IMR-90 (cell line): ENCODE measurements around the gene RPEL1. TPM values are rescaled to one million over a fixed set of nuclear protein-coding genes. Genes with fewer than 3 reads are reported as not detected.

Source experiments
- ATAC-seq: fragments of 200-7000 bp; cut with Tn5 transposase; 2 replicates; pipeline ENCODE4 v1.9.1; 2020; ENCODE audit warnings: low read depth, mild to moderate bottlenecking, moderate library complexity
- BruUV-seq: library from RNA; stranded (reverse); fragments of 400-500 nt; replicated peaks from 2 replicates; lab custom pipeline; 2021; lab: Mats Ljungman, UMichigan
- CTCF ChIA-PET: fragments of 300-600 bp; formaldehyde crosslinking; extraction: SDS; loops from one replicate; lab custom pipeline; 2021; ENCODE audit warnings: antibody characterized with exemption; lab: Yijun Ruan, JAX
- POLR2A ChIA-PET: fragments of 300-600 bp; sonication (Branson Sonifier 250); formaldehyde crosslinking; loops from one replicate; lab custom pipeline; 2022; ENCODE audit warnings: antibody characterized with exemption; ENCODE audit not compliant: unreplicated experiment; lab: Charles Lee
- DNase-seq: peaks from one replicate; pipeline ENCODE4 v3.0.0; 2013
- H2AFZ ChIP-seq: replicated peaks from 2 replicates; pipeline ENCODE3; 2013; ENCODE audit warnings: low read length, mild to moderate bottlenecking; ENCODE audit not compliant: poor library complexity
- H2AK5ac ChIP-seq: 2 replicates; pipeline ENCODE4 v1.6.1; 2013; ENCODE audit warnings: low read depth, low read length, inconsistent platforms
- H2AK9ac ChIP-seq: replicated peaks from 2 replicates; pipeline ENCODE3; 2013; ENCODE audit warnings: mild to moderate bottlenecking, low read depth, low read length, moderate library complexity; ENCODE audit not compliant: poor library complexity
- H2BK120ac ChIP-seq: 2 replicates; pipeline ENCODE4 v1.6.1; 2013; ENCODE audit warnings: low read depth, low read length, inconsistent platforms
- H2BK15ac ChIP-seq: 3 replicates; pipeline ENCODE4 v1.6.1; 2013; ENCODE audit warnings: low read depth, low read length, inconsistent platforms
- H2BK20ac ChIP-seq: 2 replicates; pipeline ENCODE4 v1.6.1; 2013; ENCODE audit warnings: low read depth, mild to moderate bottlenecking, inconsistent platforms, low read length, moderate library complexity
- H2BK5ac ChIP-seq: 2 replicates; pipeline ENCODE4 v1.6.1; 2013; ENCODE audit warnings: mild to moderate bottlenecking, low read depth, low read length, inconsistent platforms; ENCODE audit not compliant: poor library complexity, severe bottlenecking
- H3K14ac ChIP-seq: replicated peaks from 2 replicates; pipeline ENCODE4 v1.6.1; 2013; ENCODE audit warnings: low read depth, low read length, inconsistent platforms
- H3K18ac ChIP-seq: 2 replicates; pipeline ENCODE4 v1.6.1; 2013; ENCODE audit warnings: low read depth, low read length, control low read depth
- H3K23ac ChIP-seq: 2 replicates; pipeline ENCODE4 v1.6.1; 2013; ENCODE audit warnings: low read depth, low read length, inconsistent platforms
- H3K27ac ChIP-seq: 2 replicates; pipeline ENCODE4 v1.5.1; 2013; ENCODE audit warnings: mild to moderate bottlenecking, control low read depth, low read length; ENCODE audit not compliant: insufficient read depth
- H3K27me3 ChIP-seq: 2 replicates; pipeline ENCODE4 v1.6.1; 2013; ENCODE audit warnings: low read length; ENCODE audit not compliant: control insufficient read depth, insufficient read depth
- H3K36me3 ChIP-seq: 2 replicates; pipeline ENCODE4 v1.6.1; 2013; ENCODE audit warnings: low read length, mixed read lengths; ENCODE audit not compliant: control insufficient read depth, insufficient read depth
- H3K4ac ChIP-seq: 2 replicates; pipeline ENCODE4 v1.6.1; 2013; ENCODE audit warnings: low read depth, low read length, inconsistent platforms
- H3K4me1 ChIP-seq: 2 replicates; pipeline ENCODE4 v1.6.1; 2013; ENCODE audit warnings: low read length, mixed read lengths; ENCODE audit not compliant: control insufficient read depth, insufficient read depth
- H3K4me2 ChIP-seq: 2 replicates; pipeline ENCODE4 v1.6.1; 2013; ENCODE audit warnings: low read depth, mild to moderate bottlenecking, control low read depth, low read length, moderate library complexity
- H3K4me3 ChIP-seq: 2 replicates; pipeline ENCODE4 v1.5.1; 2013; ENCODE audit warnings: low read depth, mild to moderate bottlenecking, control low read depth, low read length, moderate library complexity; ENCODE audit not compliant: insufficient read depth
- H3K56ac ChIP-seq: 2 replicates; pipeline ENCODE4 v1.6.1; 2013; ENCODE audit warnings: low read length, inconsistent platforms; ENCODE audit not compliant: insufficient read depth; ENCODE audit errors: extremely low read depth
- H3K79me1 ChIP-seq, 2 experiments: 2 replicates each; pipeline ENCODE4 v1.6.1; 2013; ENCODE audit warnings: low read length in 2 of 2, inconsistent platforms in 1 of 2, low read depth in 1 of 2
- H3K9ac ChIP-seq: 2 replicates; pipeline ENCODE4 v1.6.1; 2013; ENCODE audit warnings: low read depth, low read length, control low read depth
- H3K9me1 ChIP-seq: 2 replicates; pipeline ENCODE4 v1.6.1; 2013; ENCODE audit warnings: low read length, inconsistent platforms; ENCODE audit not compliant: insufficient read depth
- H3K9me3 ChIP-seq: 2 replicates; pipeline ENCODE4 v1.6.1; 2013; ENCODE audit warnings: low read length; ENCODE audit not compliant: control insufficient read depth, insufficient read depth
- H4K20me1 ChIP-seq: 2 replicates; pipeline ENCODE4 v1.6.1; 2013; ENCODE audit warnings: low read length, inconsistent platforms; ENCODE audit not compliant: insufficient read depth
- H4K5ac ChIP-seq: 2 replicates; pipeline ENCODE4 v1.6.1; 2013; ENCODE audit warnings: mild to moderate bottlenecking, low read depth, low read length, control low read depth
- H4K8ac ChIP-seq, 2 experiments: 2 replicates each; pipeline ENCODE4 v1.6.1; 2013; ENCODE audit warnings: low read depth in 2 of 2, low read length in 2 of 2, control low read depth in 1 of 2, inconsistent platforms in 1 of 2
- H4K91ac ChIP-seq: 2 replicates; pipeline ENCODE4 v1.6.1; 2013; ENCODE audit warnings: low read depth, low read length, inconsistent platforms; ENCODE audit not compliant: insufficient read depth
- CHD1 ChIP-seq: IDR thresholded peaks from 2 replicates; pipeline ENCODE4 v1.6.1; 2012; ENCODE audit warnings: low read depth, low read length, improper control_type of control experiment
- FOS ChIP-seq: fragments of 150-350 bp; IDR thresholded peaks from 2 replicates; pipeline ENCODE4 v1.6.1; 2016; ENCODE audit warnings: low read depth, low read length
- MAFK ChIP-seq: IDR thresholded peaks from 2 replicates; pipeline ENCODE4 v1.6.1; 2012; ENCODE audit warnings: low read depth, low read length, improper control_type of control experiment
- WGBS, 2 experiments: methylation state at CpG; one replicate each; pipeline versions ENCODE4 v1.1.5 to v1.1.7; 2013; ENCODE audit warnings: missing lambda C conversion rate in 2 of 2; ENCODE audit not compliant: insufficient read length in 1 of 2; ENCODE audit errors: extremely low coverage in 2 of 2; 5-methylcytosine and 5-hydroxymethylcytosine counted together
- dilution Hi-C: fragments of 300-500 bp; cut with HindIII; formaldehyde crosslinking; loops from one replicate; pipeline ENCODE4 v1.14.3; 2018; ENCODE audit warnings: low sequenced_read_pairs; ENCODE audit not compliant: unreplicated experiment
- in situ Hi-C: fragments of 300-500 bp; cut with MboI; formaldehyde crosslinking; loops from 3 replicates; pipeline ENCODE4 v1.14.3; 2019; ENCODE audit warnings: low sequenced_read_pairs, inconsistent platforms, mixed read lengths
- intact Hi-C: fragments of 100-400 bp; cut with micrococcal nuclease; formaldehyde crosslinking; loops from 2 replicates; pipeline ENCODE4 v1.10.0; 2022
- polyA plus RNA-seq, 3 experiments: library from polyadenylated mRNA; depleted of rRNA; stranded (reverse); fragments of >200 nt; gene quantifications; 2 replicates each; pipeline ENCODE4 v1.2.3, GENCODE V29; 2012; ENCODE audit warnings: low replicate concordance in 1 of 3
- total RNA-seq: library from RNA; depleted of rRNA; stranded (reverse); fragments of >200 nt; gene quantifications from 2 replicates; pipeline ENCODE4 v1.2.3, GENCODE V29; 2012; rRNA removed

Gene RPEL1
- total and polyA plus RNA-seq, 2 of the 4 experiments (the other 2 are of a cell fraction), result under 0.01 to 0.26 TPM

GRCh38 chr10:103295374-103296015 lies 49.8 kb downstream of the RPEL1 start:
- Histone ChIP-seq H2AFZ (no peak overlapping the region), H4K8ac (no peak overlapping the region), H3K9ac (no peak overlapping the region), H3K36me3 (no peaks in the 10 kb centered on the region), H3K23ac (no peak overlapping the region), H4K5ac (no peak overlapping the region), H2BK15ac (no peak overlapping the region), H3K27ac (no peak overlapping the region), H3K79me1 (no peaks in the 10 kb centered on the region), H3K9me1 (no peaks in the 10 kb centered on the region), H2AK9ac (no peak overlapping the region), H4K20me1 (no peaks in the 10 kb centered on the region), H3K4me1 (no peaks in the 10 kb centered on the region), H3K27me3 (no peaks in the 10 kb centered on the region), H3K4me3 (no peak overlapping the region), H3K4ac (no peak overlapping the region), H2AK5ac (no peak overlapping the region), H2BK20ac (no peak overlapping the region), H3K4me2 (peak overlapping the region; percentile 36; the same call in 1 of the 2 replicates), H4K91ac (no peak overlapping the region), H3K9me3 (no peaks in the 10 kb centered on the region), H3K18ac (no peak overlapping the region), H2BK120ac (no peak overlapping the region), H2BK5ac (no peak overlapping the region), H3K56ac (no peak overlapping the region), H3K14ac (no peak overlapping the region)
- CTCF ChIA-PET, result no interaction called here
- POLR2A ChIA-PET, result no interaction called here
- no TSS peak for BruUV-seq
- WGBS, 2 experiments, result no CpG with 5 or more reads among the region's 2 CpGs
- intact Hi-C loops, result no loop called here
- ATAC-seq, result peak; percentile 98
- dilution Hi-C loops, result no loop called here
- DNase-seq, result peak; percentile 90
- peak; percentile 81 for TF ChIP-seq FOS
- no peak for TF ChIP-seq CHD1
- TF ChIP-seq MAFK, result no peak
- in situ Hi-C loops, result no loop called here

Other genes with a start within 250 kb of the RPEL1 start
- gene NT5C2, start 52.6 kb upstream of the RPEL1 start, total RNA-seq, result 60.0 and 83.3 TPM in 2 replicates
- 48.4 and 65.1 TPM in 2 replicates for gene NT5C2, start 52.6 kb upstream of the RPEL1 start, polyA plus RNA-seq (2012; rRNA removed)
- 4.5 and 6.4 TPM in 2 replicates for gene INA, start 31.3 kb downstream of the RPEL1 start, total RNA-seq
- gene INA, start 31.3 kb downstream of the RPEL1 start, polyA plus RNA-seq (2012; rRNA removed), result 7.5 and 8.8 TPM in 2 replicates
- 6.5 and 10.0 TPM in 2 replicates for gene PCGF6, start 105.3 kb downstream of the RPEL1 start, total RNA-seq
- gene PCGF6, start 105.3 kb downstream of the RPEL1 start, polyA plus RNA-seq (2012; rRNA removed), result 4.0 and 4.9 TPM in 2 replicates
- gene TAF5, start 122.1 kb downstream of the RPEL1 start, total RNA-seq, result 3.6 and 5.0 TPM in 2 replicates
- gene TAF5, start 122.1 kb downstream of the RPEL1 start, polyA plus RNA-seq (2012; rRNA removed), result 1.7 and 1.9 TPM in 2 replicates
- gene ATP5MK, start 150.6 kb downstream of the RPEL1 start, total RNA-seq, result 101 and 128 TPM in 2 replicates
- 73.4 and 89.8 TPM in 2 replicates for gene ATP5MK, start 150.6 kb downstream of the RPEL1 start, polyA plus RNA-seq (2012; rRNA removed)
- gene PDCD11, start 150.7 kb downstream of the RPEL1 start, total RNA-seq, result 49.7 and 56.8 TPM in 2 replicates
- gene PDCD11, start 150.7 kb downstream of the RPEL1 start, polyA plus RNA-seq (2012; rRNA removed), result 20.0 and 20.4 TPM in 2 replicates
- gene CALHM2, start 206.5 kb downstream of the RPEL1 start, total RNA-seq, result 2.2 and 2.5 TPM in 2 replicates
- gene CALHM2, start 206.5 kb downstream of the RPEL1 start, polyA plus RNA-seq (2012; rRNA removed), result 7.9 and 9.0 TPM in 2 replicates
- not detected in 2 replicates for gene CALHM1, start 213.0 kb downstream of the RPEL1 start, total RNA-seq
- not detected in 2 replicates for gene CALHM1, start 213.0 kb downstream of the RPEL1 start, polyA plus RNA-seq (2012; rRNA removed)
- not detected in 2 replicates for gene CALHM3, start 233.4 kb downstream of the RPEL1 start, total RNA-seq
- gene CALHM3, start 233.4 kb downstream of the RPEL1 start, polyA plus RNA-seq (2012; rRNA removed), result not detected in 2 replicates
- 0.28 and 0.36 TPM in 2 replicates for gene NEURL1, start 247.8 kb downstream of the RPEL1 start, total RNA-seq
- gene NEURL1, start 247.8 kb downstream of the RPEL1 start, polyA plus RNA-seq (2012; rRNA removed), result 0.82 and 1.5 TPM in 2 replicates